Neural cell (in vitro differentiated cells): Measurements from ENCODE around the gene CA5A.

Experiments
- EP300 ChIP-seq: fragments of 450-650 bp; conservative IDR thresholded peaks from 2 replicates; pipeline ENCODE4 v1.6.1; 2014; ENCODE audit warnings: antibody characterized with exemption, mild to moderate bottlenecking, moderate library complexity; ENCODE audit not compliant: poor library complexity, severe bottlenecking
- EZH2 ChIP-seq: fragments of 200-600, 300-800 bp; shearing (Covaris generic), sonication (generic); IDR thresholded peaks from 2 replicates; pipeline ENCODE4 v1.6.1; 2014; ENCODE audit warnings: antibody characterized with exemption, low read length, borderline replicate concordance, mild to moderate bottlenecking; ENCODE audit not compliant: insufficient read depth, poor library complexity, severe bottlenecking
- MXI1 ChIP-seq: fragments of 450-650 bp; conservative IDR thresholded peaks from 2 replicates; pipeline ENCODE4 v1.6.1; 2014; ENCODE audit warnings: antibody characterized with exemption, mild to moderate bottlenecking; ENCODE audit not compliant: poor library complexity, severe bottlenecking
- POLR2AphosphoS5 ChIP-seq: IDR thresholded peaks from 2 replicates; pipeline ENCODE4 v1.6.1; 2012
- RAD21 ChIP-seq: fragments of 450-650 bp; conservative IDR thresholded peaks from 2 replicates; pipeline ENCODE4 v1.6.1; 2014; ENCODE audit warnings: antibody characterized with exemption, mild to moderate bottlenecking, moderate library complexity
- SMC3 ChIP-seq: fragments of 450-650 bp; conservative IDR thresholded peaks from 2 replicates; pipeline ENCODE4 v1.6.1; 2014; ENCODE audit warnings: antibody characterized with exemption, mild to moderate bottlenecking, moderate library complexity; ENCODE audit not compliant: poor library complexity
- TAF1 ChIP-seq: IDR thresholded peaks from 2 replicates; pipeline ENCODE4 v1.6.1; 2012; ENCODE audit warnings: low read depth
- TF ChIP-seq, protein P1 (sequence below): IDR thresholded peaks from 2 replicates; pipeline ENCODE4 v1.6.1; 2012; ENCODE audit warnings: borderline replicate concordance
- TF ChIP-seq, protein P2 (sequence below): fragments of 450-650 bp; IDR thresholded peaks from 2 replicates; pipeline ENCODE4 v1.5.1; 2014; ENCODE audit warnings: antibody characterized with exemption, mild to moderate bottlenecking, moderate library complexity; ENCODE audit not compliant: poor library complexity, severe bottlenecking

DNA sequence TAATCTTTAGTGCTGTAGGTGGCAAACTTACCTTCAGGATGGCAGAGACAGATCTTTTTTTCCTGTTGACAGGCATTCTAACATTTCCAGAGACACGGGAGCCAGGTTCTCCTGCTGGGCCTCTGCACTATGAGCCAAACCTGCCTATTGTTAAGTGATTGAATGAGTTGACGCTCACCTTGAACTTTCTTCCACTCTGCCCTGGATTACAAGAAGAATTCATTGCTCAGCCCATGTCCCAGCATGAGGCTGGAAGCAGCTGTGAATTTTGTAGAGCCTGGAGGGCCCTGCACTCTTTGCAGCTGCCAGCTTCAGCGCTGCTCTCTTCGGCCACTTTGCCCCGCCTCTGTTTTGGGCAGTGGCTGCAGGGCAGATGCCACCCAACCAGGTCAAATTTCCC is 57.6 kb downstream of the CA5A start:
- TF ChIP-seq, protein P1, sequence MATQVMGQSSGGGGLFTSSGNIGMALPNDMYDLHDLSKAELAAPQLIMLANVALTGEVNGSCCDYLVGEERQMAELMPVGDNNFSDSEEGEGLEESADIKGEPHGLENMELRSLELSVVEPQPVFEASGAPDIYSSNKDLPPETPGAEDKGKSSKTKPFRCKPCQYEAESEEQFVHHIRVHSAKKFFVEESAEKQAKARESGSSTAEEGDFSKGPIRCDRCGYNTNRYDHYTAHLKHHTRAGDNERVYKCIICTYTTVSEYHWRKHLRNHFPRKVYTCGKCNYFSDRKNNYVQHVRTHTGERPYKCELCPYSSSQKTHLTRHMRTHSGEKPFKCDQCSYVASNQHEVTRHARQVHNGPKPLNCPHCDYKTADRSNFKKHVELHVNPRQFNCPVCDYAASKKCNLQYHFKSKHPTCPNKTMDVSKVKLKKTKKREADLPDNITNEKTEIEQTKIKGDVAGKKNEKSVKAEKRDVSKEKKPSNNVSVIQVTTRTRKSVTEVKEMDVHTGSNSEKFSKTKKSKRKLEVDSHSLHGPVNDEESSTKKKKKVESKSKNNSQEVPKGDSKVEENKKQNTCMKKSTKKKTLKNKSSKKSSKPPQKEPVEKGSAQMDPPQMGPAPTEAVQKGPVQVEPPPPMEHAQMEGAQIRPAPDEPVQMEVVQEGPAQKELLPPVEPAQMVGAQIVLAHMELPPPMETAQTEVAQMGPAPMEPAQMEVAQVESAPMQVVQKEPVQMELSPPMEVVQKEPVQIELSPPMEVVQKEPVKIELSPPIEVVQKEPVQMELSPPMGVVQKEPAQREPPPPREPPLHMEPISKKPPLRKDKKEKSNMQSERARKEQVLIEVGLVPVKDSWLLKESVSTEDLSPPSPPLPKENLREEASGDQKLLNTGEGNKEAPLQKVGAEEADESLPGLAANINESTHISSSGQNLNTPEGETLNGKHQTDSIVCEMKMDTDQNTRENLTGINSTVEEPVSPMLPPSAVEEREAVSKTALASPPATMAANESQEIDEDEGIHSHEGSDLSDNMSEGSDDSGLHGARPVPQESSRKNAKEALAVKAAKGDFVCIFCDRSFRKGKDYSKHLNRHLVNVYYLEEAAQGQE = no peak
- TF ChIP-seq, protein P2, sequence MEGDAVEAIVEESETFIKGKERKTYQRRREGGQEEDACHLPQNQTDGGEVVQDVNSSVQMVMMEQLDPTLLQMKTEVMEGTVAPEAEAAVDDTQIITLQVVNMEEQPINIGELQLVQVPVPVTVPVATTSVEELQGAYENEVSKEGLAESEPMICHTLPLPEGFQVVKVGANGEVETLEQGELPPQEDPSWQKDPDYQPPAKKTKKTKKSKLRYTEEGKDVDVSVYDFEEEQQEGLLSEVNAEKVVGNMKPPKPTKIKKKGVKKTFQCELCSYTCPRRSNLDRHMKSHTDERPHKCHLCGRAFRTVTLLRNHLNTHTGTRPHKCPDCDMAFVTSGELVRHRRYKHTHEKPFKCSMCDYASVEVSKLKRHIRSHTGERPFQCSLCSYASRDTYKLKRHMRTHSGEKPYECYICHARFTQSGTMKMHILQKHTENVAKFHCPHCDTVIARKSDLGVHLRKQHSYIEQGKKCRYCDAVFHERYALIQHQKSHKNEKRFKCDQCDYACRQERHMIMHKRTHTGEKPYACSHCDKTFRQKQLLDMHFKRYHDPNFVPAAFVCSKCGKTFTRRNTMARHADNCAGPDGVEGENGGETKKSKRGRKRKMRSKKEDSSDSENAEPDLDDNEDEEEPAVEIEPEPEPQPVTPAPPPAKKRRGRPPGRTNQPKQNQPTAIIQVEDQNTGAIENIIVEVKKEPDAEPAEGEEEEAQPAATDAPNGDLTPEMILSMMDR = no peak
- TF ChIP-seq RAD21 (no peak), POLR2AphosphoS5 (no peak), EZH2 (no peak), SMC3 (no peak), EP300 (no peak), TAF1 (no peak), MXI1 (no peak)
